Liver (tissue), 9 donors: ENCODE data around the gene RAB15. TPM values are rescaled to one million over a fixed set of nuclear protein-coding genes. Genes with fewer than 3 reads are reported as not detected.

ENCODE experiments used
- DNase-seq: peaks from one replicate; pipeline ENCODE4 v3.0.0-alpha.2; 2017; ENCODE audit warnings: low spot score
- H3K27ac ChIP-seq, 2 donors: one replicate each; pipeline ENCODE4 v1.7.0; 2013; ENCODE audit warnings: inconsistent platforms in 2 of 2, low read length in 2 of 2, control low read depth in 1 of 2, low read depth in 1 of 2, mild to moderate bottlenecking in 1 of 2
- H3K27me3 ChIP-seq, 4 donors: one replicate each; pipeline versions ENCODE4 v1.6.1 to v1.7.0; 2013; ENCODE audit warnings: low read length in 3 of 4, inconsistent platforms in 1 of 4, mild to moderate bottlenecking in 1 of 4, moderate library complexity in 1 of 4; ENCODE audit not compliant: control insufficient read depth in 4 of 4, insufficient read depth in 4 of 4
- H3K36me3 ChIP-seq, 4 donors: one replicate each; pipeline versions ENCODE4 v1.6.1 to v1.7.0; 2013; ENCODE audit warnings: low read length in 3 of 4, mild to moderate bottlenecking in 3 of 4, low read depth in 1 of 4, moderate library complexity in 1 of 4; ENCODE audit not compliant: control insufficient read depth in 4 of 4, insufficient read depth in 3 of 4
- H3K4me1 ChIP-seq, 4 donors: one replicate each; pipeline versions ENCODE4 v1.6.1 to v1.7.0; 2013; ENCODE audit warnings: low read length in 3 of 4, mild to moderate bottlenecking in 3 of 4, moderate library complexity in 1 of 4; ENCODE audit not compliant: control insufficient read depth in 4 of 4, insufficient read depth in 4 of 4
- H3K4me3 ChIP-seq, 3 donors: one replicate each; pipeline versions ENCODE4 v1.6.1 to v1.7.0; 2013; ENCODE audit warnings: low read length in 3 of 3, control low read depth in 1 of 3, low read depth in 1 of 3, mild to moderate bottlenecking in 1 of 3
- H3K9ac ChIP-seq, 2 donors: one replicate each; pipeline ENCODE4 v1.7.0; 2013; ENCODE audit warnings: low read length in 2 of 2, mild to moderate bottlenecking in 2 of 2, moderate library complexity in 2 of 2, control low read depth in 1 of 2, low read depth in 1 of 2
- H3K9me3 ChIP-seq, 4 donors: one replicate each; pipeline versions ENCODE4 v1.6.1 to v1.7.0; 2013; ENCODE audit warnings: low read length in 3 of 4; ENCODE audit not compliant: control insufficient read depth in 4 of 4
- EGR1 ChIP-seq, 2 donors: IDR thresholded peaks; 2 replicates each; pipeline ENCODE4 v1.6.1; 2016 to 2018; ENCODE audit warnings: antibody characterized with exemption in 2 of 2, low read depth in 2 of 2
- FOXA1 ChIP-seq: IDR thresholded peaks from 2 replicates; pipeline ENCODE4 v1.6.1; 2016; ENCODE audit warnings: antibody characterized with exemption
- FOXA2 ChIP-seq: IDR thresholded peaks from 2 replicates; pipeline ENCODE4 v1.6.1; 2016; ENCODE audit warnings: antibody characterized with exemption
- GABPA ChIP-seq, 2 donors: IDR thresholded peaks in 1 of 2; conservative IDR thresholded peaks in 1 of 2; 2 replicates each; pipeline ENCODE4 v1.6.1; 2016; ENCODE audit warnings: antibody characterized with exemption in 2 of 2, mild to moderate bottlenecking in 1 of 2, moderate library complexity in 1 of 2
- HNF4A ChIP-seq, 2 donors: conservative IDR thresholded peaks; 2 replicates each; pipeline ENCODE4 v1.6.1; 2016; ENCODE audit warnings: antibody characterized with exemption in 2 of 2, mild to moderate bottlenecking in 2 of 2
- HNF4G ChIP-seq: IDR thresholded peaks from 2 replicates; pipeline ENCODE4 v1.6.1; 2016; ENCODE audit warnings: antibody characterized with exemption
- JUND ChIP-seq, 2 donors: IDR thresholded peaks; 2 replicates each; pipeline ENCODE4 v1.6.1; 2016; ENCODE audit warnings: antibody characterized with exemption in 2 of 2
- MAX ChIP-seq: IDR thresholded peaks from 2 replicates; pipeline ENCODE4 v1.6.1; 2016; ENCODE audit warnings: antibody characterized with exemption
- NR2F2 ChIP-seq: IDR thresholded peaks from 2 replicates; pipeline ENCODE4 v1.6.1; 2016; ENCODE audit warnings: antibody characterized with exemption
- RAD21 ChIP-seq, 2 donors: IDR thresholded peaks; 2 replicates each; pipeline ENCODE4 v1.6.1; 2016; ENCODE audit warnings: antibody characterized with exemption in 2 of 2, mild to moderate bottlenecking in 2 of 2
- REST ChIP-seq: IDR thresholded peaks from 2 replicates; pipeline ENCODE4 v1.6.1; 2016; ENCODE audit warnings: antibody characterized with exemption, mild to moderate bottlenecking
- RXRA ChIP-seq, 2 donors: IDR thresholded peaks; 2 replicates each; pipeline ENCODE4 v1.6.1; 2017 to 2018; ENCODE audit warnings: antibody characterized with exemption in 2 of 2, mild to moderate bottlenecking in 1 of 2
- SP1 ChIP-seq: IDR thresholded peaks from 2 replicates; pipeline ENCODE4 v1.6.1; 2018; ENCODE audit warnings: antibody characterized with exemption, mild to moderate bottlenecking
- TAF1 ChIP-seq: conservative IDR thresholded peaks from 2 replicates; pipeline ENCODE4 v1.6.1; 2016; ENCODE audit warnings: antibody characterized with exemption, mild to moderate bottlenecking
- YY1 ChIP-seq: IDR thresholded peaks from 2 replicates; pipeline ENCODE4 v1.6.1; 2016; ENCODE audit warnings: antibody characterized with exemption, mild to moderate bottlenecking
- WGBS: extraction: QIAGEN DNeasy Blood & Tissue Kit; methylation state at CpG from one replicate; pipeline ENCODE4 v1.1.7; 2013; 5-methylcytosine and 5-hydroxymethylcytosine counted together
- polyA plus RNA-seq, 2 donors: library from polyadenylated mRNA; stranded (reverse) in 1 of 2; unstranded in 1 of 2; fragments of 200-250 nt in 1 of 2; fragments of >200 nt in 1 of 2; fragmentation: Nextera tagmentation in 1 of 2; extraction: Ambion mirVana in 1 of 2; gene quantifications; one replicate each; pipeline versions ENCODE4 v1.2.1 to v1.2.3, GENCODE V29; 2013 to 2015
- total RNA-seq, 2 donors: library from RNA; depleted of rRNA; stranded (reverse); fragments of >200 nt; gene quantifications; one replicate each; pipeline ENCODE4 v1.2.3, GENCODE V29; 2014
- TF ChIP-seq, protein P1 (sequence below): fragments of 150-350 bp; IDR thresholded peaks from 2 replicates; pipeline ENCODE4 v1.5.1; 2017; ENCODE audit warnings: improper control_type of control experiment, low read depth, low read length; ENCODE audit not compliant: missing input control
- TF ChIP-seq, protein P2 (sequence below): IDR thresholded peaks from 2 replicates; pipeline ENCODE4 v1.6.1; 2016; ENCODE audit warnings: antibody characterized with exemption
- TF ChIP-seq, protein P3 (sequence below): IDR thresholded peaks from 2 replicates; pipeline ENCODE4 v1.6.1; 2016; ENCODE audit warnings: antibody characterized with exemption
- donor health status: healthy.
- donor health status: healthy.
- donor health status: healthy.
- donor health status: healthy.
- donor health status: healthy.

Gene RAB15
- total and polyA plus RNA-seq, 4 donors = 5.5 to 18.0 (median 11.1) TPM

GRCh38 chr14:65003394-65003793, 31.3 kb upstream of the RAB15 start (continued):
- TF ChIP-seq, protein P1, sequence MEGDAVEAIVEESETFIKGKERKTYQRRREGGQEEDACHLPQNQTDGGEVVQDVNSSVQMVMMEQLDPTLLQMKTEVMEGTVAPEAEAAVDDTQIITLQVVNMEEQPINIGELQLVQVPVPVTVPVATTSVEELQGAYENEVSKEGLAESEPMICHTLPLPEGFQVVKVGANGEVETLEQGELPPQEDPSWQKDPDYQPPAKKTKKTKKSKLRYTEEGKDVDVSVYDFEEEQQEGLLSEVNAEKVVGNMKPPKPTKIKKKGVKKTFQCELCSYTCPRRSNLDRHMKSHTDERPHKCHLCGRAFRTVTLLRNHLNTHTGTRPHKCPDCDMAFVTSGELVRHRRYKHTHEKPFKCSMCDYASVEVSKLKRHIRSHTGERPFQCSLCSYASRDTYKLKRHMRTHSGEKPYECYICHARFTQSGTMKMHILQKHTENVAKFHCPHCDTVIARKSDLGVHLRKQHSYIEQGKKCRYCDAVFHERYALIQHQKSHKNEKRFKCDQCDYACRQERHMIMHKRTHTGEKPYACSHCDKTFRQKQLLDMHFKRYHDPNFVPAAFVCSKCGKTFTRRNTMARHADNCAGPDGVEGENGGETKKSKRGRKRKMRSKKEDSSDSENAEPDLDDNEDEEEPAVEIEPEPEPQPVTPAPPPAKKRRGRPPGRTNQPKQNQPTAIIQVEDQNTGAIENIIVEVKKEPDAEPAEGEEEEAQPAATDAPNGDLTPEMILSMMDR = no peak
- TF ChIP-seq HNF4G (no peak), SP1 (no peak), RAD21 (IDR thresholded peaks at IDR 0.05) (no peak), FOXA1 (no peak), HNF4A (conservative IDR thresholded peaks at IDR 0.05) (no peak), GABPA (IDR thresholded peaks at IDR 0.05 in 1 of 2, conservative IDR thresholded peaks at IDR 0.05 in 1 of 2) (no peak), NR2F2 (no peak), EGR1 (IDR thresholded peaks at IDR 0.05; ENCODE audit: low read depth in 2 of 2) (no peak), TAF1 (no peak), JUND (IDR thresholded peaks at IDR 0.05) (no peak)
- TF ChIP-seq, protein P2, sequence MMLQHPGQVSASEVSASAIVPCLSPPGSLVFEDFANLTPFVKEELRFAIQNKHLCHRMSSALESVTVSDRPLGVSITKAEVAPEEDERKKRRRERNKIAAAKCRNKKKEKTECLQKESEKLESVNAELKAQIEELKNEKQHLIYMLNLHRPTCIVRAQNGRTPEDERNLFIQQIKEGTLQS = no peak

DNA sequence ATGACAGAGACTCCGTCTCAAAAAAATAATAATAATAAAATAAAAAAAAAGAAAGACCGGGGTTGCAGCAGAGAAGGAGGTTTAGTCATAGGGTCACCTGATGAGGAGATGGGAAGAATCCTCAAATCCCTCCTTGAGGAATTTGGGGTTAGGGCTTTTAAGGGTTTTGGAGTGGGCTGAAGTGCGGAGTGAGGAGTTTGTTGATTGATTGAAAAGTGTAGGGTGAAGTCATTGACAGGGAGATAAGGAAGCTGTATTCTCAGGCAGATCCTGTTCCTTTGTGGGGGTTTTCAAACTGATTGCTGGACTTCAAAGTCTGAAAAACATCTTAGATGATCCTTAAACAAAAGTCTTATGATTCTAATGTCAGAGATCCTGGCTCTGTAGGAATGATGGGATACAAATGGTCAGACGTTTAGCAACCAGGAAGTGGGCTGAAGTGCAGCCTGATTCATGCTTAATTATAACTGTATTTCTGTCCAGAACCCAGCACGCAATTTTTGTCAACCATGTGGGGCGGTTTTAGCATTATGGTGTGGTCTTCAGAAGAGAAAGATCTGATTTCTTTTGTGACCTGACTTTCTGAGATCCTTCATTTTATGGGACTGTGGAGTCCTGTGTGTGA, 30.6 kb upstream of the RAB15 start:
- Histone ChIP-seq H3K27ac (no peak overlapping the region), H3K4me1 (no peaks in the 10 kb centered on the region), H3K36me3 (peaks cover 0 to 4% (median 0%) of the 10 kb centered on the region in 4 donors), H3K9me3 (no peaks in the 10 kb centered on the region), H3K27me3 (no peaks in the 10 kb centered on the region), H3K4me3 (no peak overlapping the region), H3K9ac (no peak overlapping the region)
- 90% methylated on average over 6 of the region's 6 CpGs for WGBS
- TF ChIP-seq TAF1 = no peak
- no peak for TF ChIP-seq EGR1 (IDR thresholded peaks at IDR 0.05; ENCODE audit: low read depth in 2 of 2)
- TF ChIP-seq, protein P2 = no peak
- TF ChIP-seq NR2F2 = no peak
- no peak for TF ChIP-seq RAD21 (IDR thresholded peaks at IDR 0.05)
- TF ChIP-seq YY1 = no peak
- TF ChIP-seq REST = no peak
- no peak for TF ChIP-seq FOXA2
- no peak for TF ChIP-seq RXRA (IDR thresholded peaks at IDR 0.05)
- TF ChIP-seq SP1 = no peak
- TF ChIP-seq GABPA (IDR thresholded peaks at IDR 0.05 in 1 of 2, conservative IDR thresholded peaks at IDR 0.05 in 1 of 2) = no peak
- TF ChIP-seq FOXA1 = no peak
- TF ChIP-seq MAX = no peak
- TF ChIP-seq, protein P3, sequence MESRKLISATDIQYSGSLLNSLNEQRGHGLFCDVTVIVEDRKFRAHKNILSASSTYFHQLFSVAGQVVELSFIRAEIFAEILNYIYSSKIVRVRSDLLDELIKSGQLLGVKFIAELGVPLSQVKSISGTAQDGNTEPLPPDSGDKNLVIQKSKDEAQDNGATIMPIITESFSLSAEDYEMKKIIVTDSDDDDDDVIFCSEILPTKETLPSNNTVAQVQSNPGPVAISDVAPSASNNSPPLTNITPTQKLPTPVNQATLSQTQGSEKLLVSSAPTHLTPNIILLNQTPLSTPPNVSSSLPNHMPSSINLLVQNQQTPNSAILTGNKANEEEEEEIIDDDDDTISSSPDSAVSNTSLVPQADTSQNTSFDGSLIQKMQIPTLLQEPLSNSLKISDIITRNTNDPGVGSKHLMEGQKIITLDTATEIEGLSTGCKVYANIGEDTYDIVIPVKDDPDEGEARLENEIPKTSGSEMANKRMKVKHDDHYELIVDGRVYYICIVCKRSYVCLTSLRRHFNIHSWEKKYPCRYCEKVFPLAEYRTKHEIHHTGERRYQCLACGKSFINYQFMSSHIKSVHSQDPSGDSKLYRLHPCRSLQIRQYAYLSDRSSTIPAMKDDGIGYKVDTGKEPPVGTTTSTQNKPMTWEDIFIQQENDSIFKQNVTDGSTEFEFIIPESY = no peak
- TF ChIP-seq JUND (IDR thresholded peaks at IDR 0.05) = no peak
- TF ChIP-seq, protein P1 = no peak
- no peak for TF ChIP-seq HNF4G
- DNase-seq = no peak
